Measurements from ENCODE around the gene COX6B2.

DNA sequence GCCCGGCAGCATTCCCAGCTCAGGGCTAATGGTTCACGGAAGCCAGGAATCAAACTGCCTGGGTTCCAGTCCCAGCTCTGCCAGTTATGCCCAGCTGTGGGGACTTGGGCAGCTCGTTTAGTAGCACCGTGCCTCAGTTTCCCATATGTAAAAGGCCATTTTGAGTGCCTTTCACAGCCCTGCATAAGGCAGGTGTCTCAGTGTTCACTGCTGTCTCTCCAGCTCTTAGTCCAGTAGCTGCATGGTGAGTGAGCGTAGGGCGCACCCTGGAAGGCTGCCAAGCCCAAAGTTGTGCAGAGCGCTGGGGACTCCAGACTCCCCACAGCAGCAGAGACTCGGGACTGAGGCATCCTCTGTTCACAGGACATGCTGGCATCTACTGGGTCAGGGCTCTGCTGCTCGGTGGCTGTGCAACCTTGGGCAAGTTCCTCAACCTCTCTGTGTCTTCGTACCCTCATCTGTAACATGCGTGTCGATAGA is 36.7 kb upstream of the COX6B2 start:
- TF ChIP-seq EZH2 (IDR thresholded peaks at IDR 0.05; ENCODE audit: low read length, unreplicated experiment) (no peak), EZH2phosphoT487 (IDR thresholded peaks at IDR 0.05; ENCODE audit: borderline replicate concordance, low read length) (no peak)
- TF ChIP-seq, protein P1, sequence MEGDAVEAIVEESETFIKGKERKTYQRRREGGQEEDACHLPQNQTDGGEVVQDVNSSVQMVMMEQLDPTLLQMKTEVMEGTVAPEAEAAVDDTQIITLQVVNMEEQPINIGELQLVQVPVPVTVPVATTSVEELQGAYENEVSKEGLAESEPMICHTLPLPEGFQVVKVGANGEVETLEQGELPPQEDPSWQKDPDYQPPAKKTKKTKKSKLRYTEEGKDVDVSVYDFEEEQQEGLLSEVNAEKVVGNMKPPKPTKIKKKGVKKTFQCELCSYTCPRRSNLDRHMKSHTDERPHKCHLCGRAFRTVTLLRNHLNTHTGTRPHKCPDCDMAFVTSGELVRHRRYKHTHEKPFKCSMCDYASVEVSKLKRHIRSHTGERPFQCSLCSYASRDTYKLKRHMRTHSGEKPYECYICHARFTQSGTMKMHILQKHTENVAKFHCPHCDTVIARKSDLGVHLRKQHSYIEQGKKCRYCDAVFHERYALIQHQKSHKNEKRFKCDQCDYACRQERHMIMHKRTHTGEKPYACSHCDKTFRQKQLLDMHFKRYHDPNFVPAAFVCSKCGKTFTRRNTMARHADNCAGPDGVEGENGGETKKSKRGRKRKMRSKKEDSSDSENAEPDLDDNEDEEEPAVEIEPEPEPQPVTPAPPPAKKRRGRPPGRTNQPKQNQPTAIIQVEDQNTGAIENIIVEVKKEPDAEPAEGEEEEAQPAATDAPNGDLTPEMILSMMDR (conservative IDR thresholded peaks at IDR 0.05; ENCODE audit: low read depth, low read length): no peak

Data from PC-3 (cell line).